ENCODE results near the gene MAT2A.
A peak's percentile ranks its signal among the peaks of the same experiment; 100 is the strongest.
"Not testable (repeated sequence)": the region's sequence is repeated elsewhere in the genome, so short reads cannot be mapped to it uniquely, and the experiment has no call there.

Gene MAT2A

DNA sequence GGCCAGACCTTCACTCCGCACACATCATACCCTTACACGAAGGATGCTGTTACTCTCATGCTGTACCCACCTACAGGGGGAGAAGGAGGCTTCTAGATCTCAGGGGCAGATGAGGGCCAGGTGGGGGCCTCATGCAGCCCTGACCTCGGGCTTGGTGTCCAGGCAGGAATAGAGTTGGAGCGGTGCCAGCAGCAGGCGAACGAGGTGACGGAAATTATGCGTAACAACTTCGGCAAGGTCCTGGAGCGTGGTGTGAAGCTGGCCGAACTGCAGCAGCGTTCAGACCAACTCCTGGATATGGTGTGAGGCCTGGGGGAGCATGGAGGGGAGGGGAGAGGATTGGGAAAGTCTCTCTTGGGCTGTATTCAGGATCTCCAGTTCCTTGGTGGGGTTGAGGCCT is 52.6 kb downstream of the MAT2A start:
- ATAC-seq (replicated peaks; ENCODE audit: extremely low read depth, poor library complexity, severe bottlenecking) (no peak), DNase-seq (ENCODE audit: low spot score in 2 of 2) (no peak)
- H3K27ac Mint-ChIP-seq (ENCODE audit: low read depth): no peak overlapping the region
- H3K27me3 Mint-ChIP-seq: no peaks in the 10 kb centered on the region
- H3K36me3 Mint-ChIP-seq (ENCODE audit: insufficient read depth): peaks cover 8% of the 10 kb centered on the region
- H3K4me3 Mint-ChIP-seq: no peak overlapping the region
- peaks cover 56% of the 10 kb centered on the region for H3K4me1 Mint-ChIP-seq
- no peaks in the 10 kb centered on the region for H3K9me3 Mint-ChIP-seq

DNA sequence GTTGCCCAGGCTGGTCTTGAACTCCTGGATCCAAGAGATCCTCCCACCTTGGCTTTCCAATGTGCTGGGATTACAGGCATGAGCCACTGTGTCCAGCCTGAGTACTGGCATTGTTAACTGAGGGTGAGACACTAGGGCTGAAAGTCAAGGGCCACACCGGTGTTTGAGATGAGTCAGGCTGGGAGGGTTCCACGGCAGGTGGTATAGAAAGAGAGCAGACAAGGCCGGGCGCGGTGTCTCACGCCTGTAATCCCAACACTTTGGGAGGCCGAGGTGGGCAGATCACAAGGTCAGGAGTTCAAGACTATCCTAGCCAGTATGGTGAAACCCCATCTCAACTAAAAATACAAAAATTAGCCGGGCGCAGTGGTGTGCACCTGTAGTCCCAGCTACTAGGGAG is 53.3 kb downstream of the MAT2A start:
- not testable (repeated sequence) for H3K4me3 Mint-ChIP-seq

DNA sequence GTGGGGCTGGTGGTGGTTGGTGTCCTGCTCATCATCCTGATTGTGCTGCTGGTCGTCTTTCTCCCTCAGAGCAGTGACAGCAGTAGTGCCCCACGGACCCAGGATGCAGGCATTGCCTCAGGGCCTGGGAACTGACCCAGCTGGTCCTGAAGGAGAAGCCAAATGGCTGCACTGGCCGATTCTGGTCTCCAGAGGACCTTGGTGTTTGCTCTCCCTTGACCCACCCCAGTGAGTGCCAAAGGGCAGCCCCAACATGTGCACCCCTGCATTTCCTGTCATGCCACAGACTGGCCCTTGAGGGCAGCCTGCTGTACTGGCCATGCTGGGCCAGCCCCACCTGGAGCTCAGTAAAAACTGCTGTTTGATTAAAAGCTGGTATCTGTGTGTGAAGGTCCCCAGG is 54.1 kb downstream of the MAT2A start:
- peak overlapping the region; percentile 38 for H3K27ac Mint-ChIP-seq (ENCODE audit: low read depth)

More for the DNA sequence above, 53.3 kb downstream of the MAT2A start:
- H3K27me3 Mint-ChIP-seq; H3K27ac Mint-ChIP-seq (ENCODE audit: low read depth); ATAC-seq (replicated peaks; ENCODE audit: extremely low read depth, poor library complexity, severe bottlenecking); H3K36me3 Mint-ChIP-seq (ENCODE audit: insufficient read depth); DNase-seq (ENCODE audit: low spot score in 2 of 2); H3K9me3 Mint-ChIP-seq: not testable (repeated sequence)
- H3K4me1 Mint-ChIP-seq: peaks cover 64% of the 10 kb centered on the region

More for the DNA sequence above, 54.1 kb downstream of the MAT2A start:
- no peak for ATAC-seq (replicated peaks; ENCODE audit: extremely low read depth, poor library complexity, severe bottlenecking)
- Mint-ChIP-seq H3K4me3 (peak overlapping the region; percentile 16), H3K9me3 (no peaks in the 10 kb centered on the region), H3K36me3 (ENCODE audit: insufficient read depth) (peaks cover 9% of the 10 kb centered on the region), H3K4me1 (peaks cover 59% of the 10 kb centered on the region), H3K27me3 (no peaks in the 10 kb centered on the region)
- DNase-seq (ENCODE audit: low spot score in 2 of 2): no peak
